Measurements from ENCODE around the gene MUSTN1. TPM values are rescaled to one million over a fixed set of nuclear protein-coding genes. Genes with fewer than 3 reads are reported as not detected.

MUSTN1 gene
- total and polyA plus RNA-seq, 2 experiments from 2014 or later: 1.2 to 1.4 TPM

DNA sequence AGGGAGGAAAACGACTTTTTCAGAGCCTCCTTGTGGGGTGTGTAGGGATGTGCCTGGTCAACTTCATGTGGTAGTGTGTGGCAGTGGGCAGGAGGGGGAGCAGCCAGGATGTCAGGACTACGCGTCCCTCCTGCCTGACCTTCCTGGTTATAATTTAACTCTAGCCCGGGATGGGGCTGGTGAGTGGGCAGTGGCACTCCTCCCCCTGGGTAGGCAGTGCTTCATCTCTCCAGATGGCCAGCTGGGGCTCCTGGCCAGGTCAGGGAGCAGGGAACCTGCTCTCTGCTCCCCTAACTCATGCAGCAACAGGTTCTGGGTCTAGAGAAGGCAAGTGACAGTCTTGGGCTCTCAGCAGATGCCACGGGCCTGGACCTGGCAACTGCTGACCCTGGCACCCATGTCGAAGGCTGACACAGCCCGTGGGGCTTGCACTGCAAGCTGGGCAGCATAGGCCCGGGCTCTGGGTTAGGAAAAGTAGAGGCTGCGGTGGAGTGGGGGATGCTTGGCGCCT is 6.9 kb downstream of the MUSTN1 start:
- Histone ChIP-seq H3K36me3 (ENCODE audit: insufficient read depth) (no peaks in the 10 kb centered on the region), H3K9me2 (ENCODE audit: insufficient read depth) (no peaks in the 10 kb centered on the region), H3K4me2 (no peak overlapping the region), H3K27me3 (ENCODE audit: insufficient read depth) (no peaks in the 10 kb centered on the region), H3F3A (replicated peaks; ENCODE audit: low read depth) (no peaks in the 10 kb centered on the region), H4K20me1 (replicated peaks; ENCODE audit: insufficient read depth) (no peaks in the 10 kb centered on the region), H3K4me3 (no peak overlapping the region), H3K4me1 (ENCODE audit: insufficient read depth) (no peaks in the 10 kb centered on the region), H2AFZ (no peak overlapping the region), H3K27ac (ENCODE audit: low read depth) (no peak overlapping the region), H3K79me2 (replicated peaks; ENCODE audit: insufficient read depth) (no peaks in the 10 kb centered on the region)
- H3K9me3 Mint-ChIP-seq: no peaks in the 10 kb centered on the region
- peaks cover 4% of the 10 kb centered on the region; the same call in 1 of the 3 replicates for H3K36me3 Mint-ChIP-seq (ENCODE audit: low read depth)
- H3K27ac Mint-ChIP-seq: no peak overlapping the region
- peaks cover 6% of the 10 kb centered on the region for H3K27me3 Mint-ChIP-seq (ENCODE audit: insufficient read depth, low read depth, poor library complexity)
- TF ChIP-seq, protein P1, sequence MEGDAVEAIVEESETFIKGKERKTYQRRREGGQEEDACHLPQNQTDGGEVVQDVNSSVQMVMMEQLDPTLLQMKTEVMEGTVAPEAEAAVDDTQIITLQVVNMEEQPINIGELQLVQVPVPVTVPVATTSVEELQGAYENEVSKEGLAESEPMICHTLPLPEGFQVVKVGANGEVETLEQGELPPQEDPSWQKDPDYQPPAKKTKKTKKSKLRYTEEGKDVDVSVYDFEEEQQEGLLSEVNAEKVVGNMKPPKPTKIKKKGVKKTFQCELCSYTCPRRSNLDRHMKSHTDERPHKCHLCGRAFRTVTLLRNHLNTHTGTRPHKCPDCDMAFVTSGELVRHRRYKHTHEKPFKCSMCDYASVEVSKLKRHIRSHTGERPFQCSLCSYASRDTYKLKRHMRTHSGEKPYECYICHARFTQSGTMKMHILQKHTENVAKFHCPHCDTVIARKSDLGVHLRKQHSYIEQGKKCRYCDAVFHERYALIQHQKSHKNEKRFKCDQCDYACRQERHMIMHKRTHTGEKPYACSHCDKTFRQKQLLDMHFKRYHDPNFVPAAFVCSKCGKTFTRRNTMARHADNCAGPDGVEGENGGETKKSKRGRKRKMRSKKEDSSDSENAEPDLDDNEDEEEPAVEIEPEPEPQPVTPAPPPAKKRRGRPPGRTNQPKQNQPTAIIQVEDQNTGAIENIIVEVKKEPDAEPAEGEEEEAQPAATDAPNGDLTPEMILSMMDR (conservative IDR thresholded peaks at IDR 0.05; ENCODE audit: low read depth in 2 of 2): peak; percentile 8 to 25; a peak in 3 of 4 replicates
- no peak for TF ChIP-seq JUNB (IDR thresholded peaks at IDR 0.05; ENCODE audit: unreplicated experiment)
- no peak overlapping the region for H3K4me3 Mint-ChIP-seq
- DNase-seq (ENCODE audit: low spot score) (peak; percentile 35), ATAC-seq (peak; percentile 66)
- peaks cover 7% of the 10 kb centered on the region for H3K4me1 Mint-ChIP-seq

DNA sequence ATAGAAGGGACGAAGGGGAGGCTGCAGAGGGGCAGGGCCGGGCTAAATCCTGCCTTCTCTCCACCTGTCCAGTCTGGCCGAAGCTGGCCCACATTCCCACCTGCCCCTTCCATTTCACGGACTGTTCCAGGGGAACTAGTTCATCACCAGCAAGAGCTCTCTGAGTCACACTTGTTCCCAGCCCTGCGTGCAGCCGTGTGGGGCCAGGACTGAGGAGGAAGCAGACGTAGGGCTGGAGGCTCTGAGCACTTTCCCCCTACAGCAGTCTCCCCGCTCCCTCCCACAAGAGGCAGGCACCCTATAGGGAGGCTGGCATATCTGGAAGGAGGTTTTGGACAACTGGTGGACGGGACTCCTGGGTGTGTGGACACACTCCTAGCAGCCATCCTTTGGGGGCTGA is 7.4 kb downstream of the MUSTN1 start:
- Histone ChIP-seq H3K36me3 (ENCODE audit: insufficient read depth) (no peaks in the 10 kb centered on the region), H3K4me1 (ENCODE audit: insufficient read depth) (no peaks in the 10 kb centered on the region), H3K27me3 (ENCODE audit: insufficient read depth) (no peaks in the 10 kb centered on the region), H3K27ac (ENCODE audit: low read depth) (no peak overlapping the region), H2AFZ (no peak overlapping the region), H3K4me3 (no peak overlapping the region), H3K4me2 (no peak overlapping the region), H3F3A (replicated peaks; ENCODE audit: low read depth) (no peaks in the 10 kb centered on the region), H3K9me2 (ENCODE audit: insufficient read depth) (no peaks in the 10 kb centered on the region), H4K20me1 (replicated peaks; ENCODE audit: insufficient read depth) (no peaks in the 10 kb centered on the region), H3K79me2 (replicated peaks; ENCODE audit: insufficient read depth) (no peaks in the 10 kb centered on the region)
- Mint-ChIP-seq H3K36me3 (ENCODE audit: low read depth) (peaks cover 4% of the 10 kb centered on the region; the same call in 1 of the 3 replicates), H3K27me3 (ENCODE audit: insufficient read depth, low read depth, poor library complexity) (peaks cover 6% of the 10 kb centered on the region), H3K9me3 (no peaks in the 10 kb centered on the region), H3K4me1 (peaks cover 5% of the 10 kb centered on the region), H3K4me3 (no peak overlapping the region), H3K27ac (no peak overlapping the region)
- DNase-seq (ENCODE audit: low spot score): no peak
- no peak; the same call in 2 of the 3 replicates for ATAC-seq
- TF ChIP-seq CREB1 (CRISPR knock-in tag; IDR thresholded peaks at IDR 0.05; ENCODE audit: low read depth): no peak
- TF ChIP-seq, protein P2, sequence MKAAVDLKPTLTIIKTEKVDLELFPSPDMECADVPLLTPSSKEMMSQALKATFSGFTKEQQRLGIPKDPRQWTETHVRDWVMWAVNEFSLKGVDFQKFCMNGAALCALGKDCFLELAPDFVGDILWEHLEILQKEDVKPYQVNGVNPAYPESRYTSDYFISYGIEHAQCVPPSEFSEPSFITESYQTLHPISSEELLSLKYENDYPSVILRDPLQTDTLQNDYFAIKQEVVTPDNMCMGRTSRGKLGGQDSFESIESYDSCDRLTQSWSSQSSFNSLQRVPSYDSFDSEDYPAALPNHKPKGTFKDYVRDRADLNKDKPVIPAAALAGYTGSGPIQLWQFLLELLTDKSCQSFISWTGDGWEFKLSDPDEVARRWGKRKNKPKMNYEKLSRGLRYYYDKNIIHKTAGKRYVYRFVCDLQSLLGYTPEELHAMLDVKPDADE (IDR thresholded peaks at IDR 0.05): no peak
- TF ChIP-seq, protein P3, sequence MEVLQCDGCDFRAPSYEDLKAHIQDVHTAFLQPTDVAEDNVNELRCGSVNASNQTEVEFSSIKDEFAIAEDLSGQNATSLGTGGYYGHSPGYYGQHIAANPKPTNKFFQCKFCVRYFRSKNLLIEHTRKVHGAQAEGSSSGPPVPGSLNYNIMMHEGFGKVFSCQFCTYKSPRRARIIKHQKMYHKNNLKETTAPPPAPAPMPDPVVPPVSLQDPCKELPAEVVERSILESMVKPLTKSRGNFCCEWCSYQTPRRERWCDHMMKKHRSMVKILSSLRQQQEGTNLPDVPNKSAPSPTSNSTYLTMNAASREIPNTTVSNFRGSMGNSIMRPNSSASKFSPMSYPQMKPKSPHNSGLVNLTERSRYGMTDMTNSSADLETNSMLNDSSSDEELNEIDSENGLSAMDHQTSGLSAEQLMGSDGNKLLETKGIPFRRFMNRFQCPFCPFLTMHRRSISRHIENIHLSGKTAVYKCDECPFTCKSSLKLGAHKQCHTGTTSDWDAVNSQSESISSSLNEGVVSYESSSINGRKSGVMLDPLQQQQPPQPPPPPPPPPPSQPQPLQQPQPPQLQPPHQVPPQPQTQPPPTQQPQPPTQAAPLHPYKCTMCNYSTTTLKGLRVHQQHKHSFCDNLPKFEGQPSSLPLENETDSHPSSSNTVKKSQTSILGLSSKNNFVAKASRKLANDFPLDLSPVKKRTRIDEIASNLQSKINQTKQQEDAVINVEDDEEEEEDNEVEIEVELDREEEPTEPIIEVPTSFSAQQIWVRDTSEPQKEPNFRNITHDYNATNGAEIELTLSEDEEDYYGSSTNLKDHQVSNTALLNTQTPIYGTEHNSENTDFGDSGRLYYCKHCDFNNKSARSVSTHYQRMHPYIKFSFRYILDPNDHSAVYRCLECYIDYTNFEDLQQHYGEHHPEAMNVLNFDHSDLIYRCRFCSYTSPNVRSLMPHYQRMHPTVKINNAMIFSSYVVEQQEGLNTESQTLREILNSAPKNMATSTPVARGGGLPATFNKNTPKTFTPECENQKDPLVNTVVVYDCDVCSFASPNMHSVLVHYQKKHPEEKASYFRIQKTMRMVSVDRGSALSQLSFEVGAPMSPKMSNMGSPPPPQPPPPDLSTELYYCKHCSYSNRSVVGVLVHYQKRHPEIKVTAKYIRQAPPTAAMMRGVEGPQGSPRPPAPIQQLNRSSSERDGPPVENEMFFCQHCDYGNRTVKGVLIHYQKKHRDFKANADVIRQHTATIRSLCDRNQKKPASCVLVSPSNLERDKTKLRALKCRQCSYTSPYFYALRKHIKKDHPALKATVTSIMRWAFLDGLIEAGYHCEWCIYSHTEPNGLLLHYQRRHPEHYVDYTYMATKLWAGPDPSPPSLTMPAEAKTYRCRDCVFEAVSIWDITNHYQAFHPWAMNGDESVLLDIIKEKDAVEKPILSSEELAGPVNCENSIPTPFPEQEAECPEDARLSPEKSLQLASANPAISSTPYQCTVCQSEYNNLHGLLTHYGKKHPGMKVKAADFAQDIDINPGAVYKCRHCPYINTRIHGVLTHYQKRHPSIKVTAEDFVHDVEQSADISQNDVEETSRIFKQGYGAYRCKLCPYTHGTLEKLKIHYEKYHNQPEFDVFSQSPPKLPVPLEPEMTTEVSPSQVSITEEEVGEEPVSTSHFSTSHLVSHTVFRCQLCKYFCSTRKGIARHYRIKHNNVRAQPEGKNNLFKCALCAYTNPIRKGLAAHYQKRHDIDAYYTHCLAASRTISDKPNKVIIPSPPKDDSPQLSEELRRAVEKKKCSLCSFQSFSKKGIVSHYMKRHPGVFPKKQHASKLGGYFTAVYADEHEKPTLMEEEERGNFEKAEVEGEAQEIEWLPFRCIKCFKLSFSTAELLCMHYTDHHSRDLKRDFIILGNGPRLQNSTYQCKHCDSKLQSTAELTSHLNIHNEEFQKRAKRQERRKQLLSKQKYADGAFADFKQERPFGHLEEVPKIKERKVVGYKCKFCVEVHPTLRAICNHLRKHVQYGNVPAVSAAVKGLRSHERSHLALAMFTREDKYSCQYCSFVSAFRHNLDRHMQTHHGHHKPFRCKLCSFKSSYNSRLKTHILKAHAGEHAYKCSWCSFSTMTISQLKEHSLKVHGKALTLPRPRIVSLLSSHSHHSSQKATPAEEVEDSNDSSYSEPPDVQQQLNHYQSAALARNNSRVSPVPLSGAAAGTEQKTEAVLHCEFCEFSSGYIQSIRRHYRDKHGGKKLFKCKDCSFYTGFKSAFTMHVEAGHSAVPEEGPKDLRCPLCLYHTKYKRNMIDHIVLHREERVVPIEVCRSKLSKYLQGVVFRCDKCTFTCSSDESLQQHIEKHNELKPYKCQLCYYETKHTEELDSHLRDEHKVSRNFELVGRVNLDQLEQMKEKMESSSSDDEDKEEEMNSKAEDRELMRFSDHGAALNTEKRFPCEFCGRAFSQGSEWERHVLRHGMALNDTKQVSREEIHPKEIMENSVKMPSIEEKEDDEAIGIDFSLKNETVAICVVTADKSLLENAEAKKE (CRISPR knock-in tag; IDR thresholded peaks at IDR 0.05): no peak
- TF ChIP-seq, protein P1 (conservative IDR thresholded peaks at IDR 0.05; ENCODE audit: low read depth in 2 of 2): no peak

Data from GM23338 (cell line).